Mesendoderm (in vitro differentiated cells): Measurements from ENCODE around the gene SLC38A2.

Experiments
- DNase-seq: peaks from one replicate; pipeline ENCODE4 v3.0.0; 2013
- H2AK5ac ChIP-seq: 2 replicates; pipeline ENCODE4 v1.6.1; 2013; ENCODE audit warnings: low read length, inconsistent platforms
- H2BK120ac ChIP-seq: 2 replicates; pipeline ENCODE4 v1.6.1; 2013; ENCODE audit warnings: low read depth, mild to moderate bottlenecking, low read length, moderate library complexity, mixed read lengths
- H2BK15ac ChIP-seq: replicated peaks from 2 replicates; pipeline ENCODE4 v1.6.1; 2013; ENCODE audit warnings: low read depth, mild to moderate bottlenecking, moderate library complexity
- H2BK5ac ChIP-seq: 2 replicates; pipeline ENCODE4 v1.6.1; 2013; ENCODE audit warnings: low read length, inconsistent platforms
- H3K18ac ChIP-seq: 2 replicates; pipeline ENCODE4 v1.6.1; 2013; ENCODE audit warnings: mild to moderate bottlenecking, low read length, mixed read lengths
- H3K23ac ChIP-seq: one replicate; pipeline ENCODE4 v1.6.1; 2013; ENCODE audit warnings: low read length
- H3K27ac ChIP-seq: 2 replicates; pipeline ENCODE4 v1.5.1; 2013; ENCODE audit warnings: low read depth, mild to moderate bottlenecking, inconsistent platforms, low read length, moderate library complexity
- H3K27me3 ChIP-seq: 2 replicates; pipeline ENCODE4 v1.6.1; 2013; ENCODE audit warnings: low read length, control low read depth, mild to moderate bottlenecking, inconsistent platforms; ENCODE audit not compliant: insufficient read depth, poor library complexity
- H3K36me3 ChIP-seq: 2 replicates; pipeline ENCODE4 v1.6.1; 2013; ENCODE audit warnings: low read length, inconsistent platforms; ENCODE audit not compliant: control insufficient read depth, insufficient read depth
- H3K4ac ChIP-seq: one replicate; pipeline ENCODE4 v1.6.1; 2013; ENCODE audit warnings: low read depth, mild to moderate bottlenecking, low read length, moderate library complexity
- H3K4me1 ChIP-seq: 2 replicates; pipeline ENCODE4 v1.6.1; 2013; ENCODE audit warnings: low read depth, low read length, inconsistent platforms; ENCODE audit not compliant: control insufficient read depth
- H3K4me2 ChIP-seq: 2 replicates; pipeline ENCODE4 v1.6.1; 2013; ENCODE audit warnings: low read length
- H3K4me3 ChIP-seq: 2 replicates; pipeline ENCODE4 v1.5.1; 2013; ENCODE audit warnings: mild to moderate bottlenecking, low read length
- H3K56ac ChIP-seq: one replicate; pipeline ENCODE4 v1.6.1; 2013; ENCODE audit warnings: low read length
- H3K79me1 ChIP-seq: 2 replicates; pipeline ENCODE4 v1.6.1; 2013; ENCODE audit warnings: low read length, inconsistent platforms
- H3K79me2 ChIP-seq: 2 replicates; pipeline ENCODE4 v1.6.1; 2013; ENCODE audit warnings: mild to moderate bottlenecking, low read length; ENCODE audit not compliant: control insufficient read depth, insufficient read depth
- H3K9ac ChIP-seq: 2 replicates; pipeline ENCODE4 v1.6.1; 2013; ENCODE audit warnings: low read length, inconsistent platforms
- H4K5ac ChIP-seq: one replicate; pipeline ENCODE4 v1.6.1; 2013; ENCODE audit warnings: low read length
- H4K8ac ChIP-seq: one replicate; pipeline ENCODE4 v1.6.1; 2013; ENCODE audit warnings: low read depth, mild to moderate bottlenecking, control low read depth, low read length, moderate library complexity
- WGBS: extraction: QIAGEN DNeasy Blood & Tissue Kit; methylation state at CpG from one replicate; pipeline ENCODE4 v1.1.7; 2013; ENCODE audit warnings: low lambda C conversion rate, missing lambda C conversion rate; ENCODE audit not compliant: insufficient coverage; ENCODE audit errors: extremely low coverage; 5-methylcytosine and 5-hydroxymethylcytosine counted together

Gene SLC38A2

GRCh38 chr12:46412857-46413256 lies 40.3 kb upstream of the SLC38A2 start:
- no peak overlapping the region for H2BK120ac ChIP-seq
- H3K9ac ChIP-seq: no peak overlapping the region
- H4K5ac ChIP-seq: no peak overlapping the region
- H3K4me3 ChIP-seq: no peak overlapping the region
- DNase-seq: no peak
- no peaks in the 10 kb centered on the region for H3K79me1 ChIP-seq
- H3K56ac ChIP-seq: no peak overlapping the region
- no peak overlapping the region for H2BK15ac ChIP-seq
- no peak overlapping the region for H2BK5ac ChIP-seq
- H3K27ac ChIP-seq: no peak overlapping the region
- no peak overlapping the region for H3K4me2 ChIP-seq
- no CpG with 5 or more reads among the region's 4 CpGs for WGBS
- H3K4me1 ChIP-seq: no peaks in the 10 kb centered on the region
- no peaks in the 10 kb centered on the region for H3K36me3 ChIP-seq
- no peaks in the 10 kb centered on the region for H3K27me3 ChIP-seq
- H3K79me2 ChIP-seq: no peaks in the 10 kb centered on the region
- no peak overlapping the region for H2AK5ac ChIP-seq
- H4K8ac ChIP-seq: no peak overlapping the region
- no peak overlapping the region for H3K23ac ChIP-seq
- H3K18ac ChIP-seq: no peak overlapping the region
- H3K4ac ChIP-seq: no peak overlapping the region

GRCh38 chr12:46410495-46410894 lies 37.9 kb upstream of the SLC38A2 start:
- no peaks in the 10 kb centered on the region for H3K79me1 ChIP-seq
- H2BK120ac ChIP-seq: no peak overlapping the region
- no peak overlapping the region for H3K23ac ChIP-seq
- H3K4me1 ChIP-seq: no peaks in the 10 kb centered on the region
- no peak for DNase-seq
- no peak overlapping the region for H2AK5ac ChIP-seq
- no peak overlapping the region for H4K5ac ChIP-seq
- H3K27me3 ChIP-seq: no peaks in the 10 kb centered on the region
- no peak overlapping the region for H3K18ac ChIP-seq
- no peak overlapping the region for H4K8ac ChIP-seq
- H3K36me3 ChIP-seq: no peaks in the 10 kb centered on the region
- no CpG with 5 or more reads among the region's 3 CpGs for WGBS
- no peak overlapping the region for H2BK15ac ChIP-seq
- H2BK5ac ChIP-seq: no peak overlapping the region
- H3K27ac ChIP-seq: no peak overlapping the region
- no peak overlapping the region for H3K56ac ChIP-seq
- H3K79me2 ChIP-seq: no peaks in the 10 kb centered on the region
- no peak overlapping the region for H3K4me2 ChIP-seq
- H3K4me3 ChIP-seq: no peak overlapping the region
- no peak overlapping the region for H3K9ac ChIP-seq
- no peak overlapping the region for H3K4ac ChIP-seq

- no CpG with 5 or more reads among the region's 1 CpG for WGBS
- Histone ChIP-seq H3K4me1 (no peaks in the 10 kb centered on the region), H3K18ac (no peak overlapping the region), H3K79me2 (no peaks in the 10 kb centered on the region), H3K4ac (no peak overlapping the region), H3K23ac (no peak overlapping the region), H3K79me1 (no peaks in the 10 kb centered on the region), H3K9ac (no peak overlapping the region), H3K36me3 (no peaks in the 10 kb centered on the region), H3K27me3 (no peaks in the 10 kb centered on the region), H2BK5ac (no peak overlapping the region), H2AK5ac (no peak overlapping the region), H4K5ac (no peak overlapping the region), H3K4me3 (no peak overlapping the region), H3K56ac (no peak overlapping the region), H3K4me2 (no peak overlapping the region), H4K8ac (no peak overlapping the region), H2BK15ac (no peak overlapping the region), H2BK120ac (no peak overlapping the region), H3K27ac (no peak overlapping the region)
- no peak for DNase-seq
Observed at GRCh38 chr12:46409974-46410373, 37.4 kb upstream of the SLC38A2 start.

GRCh38 chr12:46409342-46409741 lies 36.8 kb upstream of the SLC38A2 start:
- H3K4me3 ChIP-seq: no peak overlapping the region
- no peaks in the 10 kb centered on the region for H3K79me1 ChIP-seq
- H3K56ac ChIP-seq: no peak overlapping the region
- H3K4me2 ChIP-seq: no peak overlapping the region
- no peak overlapping the region for H3K27ac ChIP-seq
- H2BK5ac ChIP-seq: no peak overlapping the region
- no peak overlapping the region for H2BK15ac ChIP-seq
- no peak for DNase-seq
- H3K4me1 ChIP-seq: no peaks in the 10 kb centered on the region
- no peak overlapping the region for H2AK5ac ChIP-seq
- no peak overlapping the region for H3K18ac ChIP-seq
- H2BK120ac ChIP-seq: no peak overlapping the region
- H3K4ac ChIP-seq: no peak overlapping the region
- no peak overlapping the region for H3K23ac ChIP-seq
- no peaks in the 10 kb centered on the region for H3K79me2 ChIP-seq
- H3K9ac ChIP-seq: no peak overlapping the region
- WGBS: 100% methylated on average over 1 of the region's 3 CpGs
- H3K27me3 ChIP-seq: no peaks in the 10 kb centered on the region
- no peaks in the 10 kb centered on the region for H3K36me3 ChIP-seq
- H4K8ac ChIP-seq: no peak overlapping the region
- no peak overlapping the region for H4K5ac ChIP-seq

GRCh38 chr12:46408441-46408840 lies 35.9 kb upstream of the SLC38A2 start:
- no peak overlapping the region for H2AK5ac ChIP-seq

GRCh38 chr12:46407361-46407760 lies 34.8 kb upstream of the SLC38A2 start:
- H3K56ac ChIP-seq: no peak overlapping the region
- no CpG with 5 or more reads among the region's 2 CpGs for WGBS

More at GRCh38 chr12:46408441-46408840, 35.9 kb upstream of the SLC38A2 start:
- Histone ChIP-seq H4K5ac (no peak overlapping the region), H3K56ac (no peak overlapping the region), H2BK15ac (peak overlapping the region; percentile 41), H3K4ac (no peak overlapping the region), H3K27ac (no peak overlapping the region), H4K8ac (no peak overlapping the region), H3K79me2 (no peaks in the 10 kb centered on the region), H2BK5ac (no peak overlapping the region), H3K4me2 (no peak overlapping the region), H2BK120ac (no peak overlapping the region), H3K36me3 (no peaks in the 10 kb centered on the region), H3K27me3 (no peaks in the 10 kb centered on the region), H3K18ac (peak overlapping the region; percentile 71), H3K9ac (no peak overlapping the region), H3K79me1 (no peaks in the 10 kb centered on the region), H3K4me1 (no peaks in the 10 kb centered on the region), H3K23ac (no peak overlapping the region), H3K4me3 (no peak overlapping the region)
- DNase-seq: no peak
- WGBS: no CpG with 5 or more reads among the region's 4 CpGs

More at GRCh38 chr12:46407361-46407760, 34.8 kb upstream of the SLC38A2 start:
- Histone ChIP-seq H3K27ac (no peak overlapping the region), H3K27me3 (no peaks in the 10 kb centered on the region), H3K4me3 (no peak overlapping the region), H2BK15ac (no peak overlapping the region), H2BK5ac (no peak overlapping the region), H3K23ac (no peak overlapping the region), H2BK120ac (no peak overlapping the region), H3K18ac (no peak overlapping the region), H3K4ac (no peak overlapping the region), H3K4me1 (no peaks in the 10 kb centered on the region), H3K4me2 (no peak overlapping the region), H3K79me2 (no peaks in the 10 kb centered on the region), H3K79me1 (no peaks in the 10 kb centered on the region), H3K9ac (no peak overlapping the region), H3K36me3 (no peaks in the 10 kb centered on the region), H4K8ac (no peak overlapping the region), H4K5ac (no peak overlapping the region), H2AK5ac (no peak overlapping the region)
- DNase-seq: no peak
